Endometrium (tissue), 2 donors: ENCODE measurements around the gene SLC25A4.

Source experiments
- FAIRE-seq: peaks from 2 replicates; lab custom pipeline; 2012; peaks lifted over from hg19 to GRCh38; lab: Jason Lieb, UNC
- donor health status: control.
- donor health status: control.

SLC25A4 gene

GRCh38 chr4:185120631-185120946, 22.5 kb upstream of the SLC25A4 start:
- no peak for FAIRE-seq

- no peak for FAIRE-seq
These were observed 20.3 kb upstream of the SLC25A4 start for GRCh38 chr4:185122681-185123345.

DNA sequence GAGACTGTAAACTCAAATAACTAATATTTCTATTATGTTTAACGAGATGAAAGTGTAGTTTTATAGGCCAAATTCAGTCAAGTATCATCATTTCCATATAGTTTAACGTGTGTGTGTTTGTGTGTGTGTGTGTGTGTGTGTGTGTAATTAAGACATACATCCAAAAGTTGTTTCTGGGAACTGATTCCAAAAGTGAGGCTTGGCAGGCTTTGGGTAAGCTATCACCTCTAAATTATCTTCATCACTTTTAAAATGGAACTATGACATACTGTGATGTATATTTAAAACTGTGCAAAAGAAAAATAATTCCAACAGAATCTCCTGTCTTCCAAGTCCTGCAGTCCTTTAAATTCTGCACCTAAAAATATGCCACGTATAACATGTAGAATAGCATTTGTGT, 19.1 kb upstream of the SLC25A4 start:
- FAIRE-seq = no peak

- FAIRE-seq = no peak
These were observed 15.8 kb upstream of the SLC25A4 start for GRCh38 chr4:185127021-185127925.

DNA sequence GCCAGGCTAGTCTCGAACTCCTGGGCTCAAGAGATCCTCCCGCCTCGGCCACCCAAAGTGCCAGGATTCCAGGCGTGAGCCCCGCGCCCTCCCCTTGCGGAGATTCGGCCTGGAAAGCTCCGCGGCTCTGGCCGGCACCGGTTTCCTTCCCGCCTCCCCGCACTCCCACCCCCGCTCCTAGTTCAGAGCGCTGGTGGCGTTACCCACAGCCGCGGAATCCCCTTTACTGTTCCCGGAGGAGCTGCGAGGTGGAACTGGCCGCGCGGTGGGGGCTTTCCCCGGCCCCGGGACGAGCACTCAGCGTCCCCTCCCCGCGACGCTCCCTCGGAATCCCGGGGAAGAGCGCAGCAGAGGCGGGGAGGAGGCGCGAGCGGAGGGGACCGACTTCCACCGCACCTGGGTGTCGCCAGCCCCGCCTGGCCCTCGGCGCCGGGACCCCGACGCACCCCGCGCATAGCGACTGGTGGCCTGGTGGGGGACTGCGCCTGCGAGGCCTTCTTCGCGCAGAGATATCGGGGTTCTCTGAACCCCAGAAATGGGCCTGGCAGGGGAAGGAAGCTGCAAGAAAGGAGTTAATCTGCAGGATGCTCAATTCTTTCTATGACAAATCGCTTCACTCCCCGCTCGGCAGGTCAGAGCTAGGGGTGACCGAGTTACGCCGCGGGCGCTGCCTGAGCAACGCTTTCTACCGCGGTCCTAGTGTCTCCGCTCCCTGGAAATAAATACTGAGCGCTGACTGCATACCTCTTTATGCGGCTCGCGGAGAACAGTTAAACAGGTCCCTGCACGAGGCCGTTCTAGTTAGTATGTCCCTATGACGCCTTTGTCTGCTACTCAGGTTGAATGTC, 14.6 kb upstream of the SLC25A4 start:
- FAIRE-seq = no peak

DNA sequence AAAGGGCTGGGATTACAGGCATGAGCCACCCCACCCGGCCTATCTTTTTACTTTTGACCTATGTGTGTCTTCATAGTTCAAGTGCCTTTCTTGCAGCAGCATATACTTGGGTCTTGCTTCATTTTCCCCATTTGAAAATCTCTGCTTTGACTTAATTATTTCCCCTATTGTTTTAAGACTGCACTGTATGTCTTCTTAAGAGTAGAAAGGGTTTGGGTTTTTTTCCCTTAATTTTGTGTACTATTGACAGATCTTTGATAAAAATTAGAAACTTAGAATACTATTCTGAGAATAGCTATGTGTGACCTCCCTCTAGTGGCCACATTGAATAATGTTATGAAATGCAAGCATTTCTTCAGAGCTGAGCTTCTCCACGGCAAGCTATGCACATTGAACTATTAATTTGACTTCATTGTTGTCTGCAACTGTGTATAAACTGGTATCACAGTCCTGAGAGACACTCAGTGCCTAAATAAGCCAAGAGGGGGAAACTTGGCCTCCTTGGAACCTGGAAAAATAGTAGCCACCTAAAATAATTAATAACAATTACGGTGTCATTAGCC, 8.7 kb upstream of the SLC25A4 start:
- peak; percentile 61 for FAIRE-seq

DNA sequence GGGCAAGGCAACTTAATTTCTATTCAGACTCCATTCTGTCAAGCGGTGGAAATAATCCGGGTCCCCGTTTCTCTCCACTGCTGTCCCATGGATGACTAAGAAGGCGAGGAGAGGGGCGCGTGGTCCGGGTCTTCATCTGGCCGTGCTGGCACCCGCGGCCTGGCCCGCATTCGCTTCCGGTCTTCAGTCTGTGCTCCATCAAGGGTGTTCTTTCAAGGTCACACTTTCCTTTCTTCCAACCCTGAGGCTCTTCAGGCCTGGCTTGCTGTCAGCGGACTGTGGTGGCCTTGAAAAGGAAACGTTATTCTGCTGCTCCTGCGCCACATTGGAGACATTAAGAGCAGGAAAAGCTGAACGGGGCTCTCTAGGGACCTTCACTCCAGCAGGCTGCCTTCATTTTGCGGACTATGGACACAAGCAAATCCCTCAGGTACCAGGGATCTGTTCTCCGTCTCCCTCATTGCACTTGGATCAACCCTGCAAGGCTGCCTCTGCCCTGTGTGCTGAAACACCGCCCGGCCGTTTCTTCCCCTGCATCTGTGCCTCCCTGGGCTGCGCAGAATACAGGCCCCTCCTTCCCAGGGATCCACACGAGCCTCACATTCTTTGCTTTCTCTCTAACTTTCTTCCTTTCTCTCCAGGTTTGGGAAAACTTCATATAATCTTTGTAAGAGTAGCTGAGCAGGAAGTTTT, 5.7 kb upstream of the SLC25A4 start:
- no peak for FAIRE-seq

DNA sequence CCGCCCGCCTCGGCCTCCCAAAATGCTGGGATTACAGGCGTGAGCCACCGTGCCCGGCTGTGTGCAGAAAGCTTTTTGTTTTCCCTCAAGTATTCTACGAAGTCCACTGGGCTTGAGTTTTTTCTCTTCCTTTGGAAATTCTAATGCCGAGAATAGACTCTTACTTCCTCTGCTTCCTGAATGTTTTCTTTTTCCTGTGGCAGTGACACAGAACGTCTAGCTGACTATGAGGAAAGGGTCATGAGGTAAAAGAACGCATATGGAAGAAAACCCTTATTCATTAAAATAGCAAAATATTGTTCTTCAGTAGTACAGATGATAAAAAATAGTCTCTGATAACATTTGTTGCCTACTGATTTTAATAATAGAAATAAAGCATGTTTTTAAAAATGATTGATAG, 4.9 kb upstream of the SLC25A4 start:
- FAIRE-seq = no peak

GRCh38 chr4:185139736-185140135, 3.3 kb upstream of the SLC25A4 start:
- FAIRE-seq = no peak

DNA sequence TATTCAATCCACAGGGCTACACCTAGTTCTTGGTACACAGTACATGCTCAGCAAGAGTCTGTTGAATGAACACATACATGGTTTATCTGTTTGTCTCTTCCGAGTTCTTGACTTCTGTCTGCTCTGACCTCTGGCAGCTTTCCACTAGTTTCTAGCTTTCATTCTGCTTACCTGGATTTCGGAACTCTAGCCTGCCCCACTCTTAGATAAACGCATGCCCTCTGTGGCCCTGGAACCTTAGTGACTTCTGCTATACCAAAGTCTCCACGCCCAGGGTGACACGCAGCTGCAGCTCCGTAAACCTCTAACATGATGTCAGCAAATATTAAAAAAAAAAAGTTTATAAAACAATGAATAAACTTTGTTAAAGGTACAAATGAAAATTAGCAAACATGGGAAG, 1.3 kb upstream of the SLC25A4 start:
- no peak for FAIRE-seq

- FAIRE-seq = no peak
These were observed 528 bp upstream of the SLC25A4 start for GRCh38 chr4:185142564-185142911.

DNA sequence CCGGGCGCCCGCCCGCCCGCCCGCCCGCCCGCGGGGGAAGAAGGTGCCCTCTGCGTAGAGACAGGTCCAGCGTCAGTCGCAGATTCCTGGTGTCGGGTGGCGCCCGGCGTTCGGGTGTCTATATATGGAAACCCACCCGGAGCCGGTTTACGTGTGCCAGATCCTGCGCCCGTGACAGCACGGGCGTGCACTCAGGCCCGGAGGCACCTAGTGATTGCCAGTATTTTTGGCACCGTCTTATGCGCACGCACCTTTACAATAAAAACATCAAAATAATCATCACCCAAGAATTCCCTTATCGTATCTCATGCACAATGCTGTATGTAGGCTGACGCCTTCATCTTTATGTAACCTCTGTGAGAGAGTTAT, 519 bp downstream of the SLC25A4 start:
- FAIRE-seq = no peak

GRCh38 chr4:185144601-185145240, 1.7 kb downstream of the SLC25A4 start:
- no peak for FAIRE-seq

DNA sequence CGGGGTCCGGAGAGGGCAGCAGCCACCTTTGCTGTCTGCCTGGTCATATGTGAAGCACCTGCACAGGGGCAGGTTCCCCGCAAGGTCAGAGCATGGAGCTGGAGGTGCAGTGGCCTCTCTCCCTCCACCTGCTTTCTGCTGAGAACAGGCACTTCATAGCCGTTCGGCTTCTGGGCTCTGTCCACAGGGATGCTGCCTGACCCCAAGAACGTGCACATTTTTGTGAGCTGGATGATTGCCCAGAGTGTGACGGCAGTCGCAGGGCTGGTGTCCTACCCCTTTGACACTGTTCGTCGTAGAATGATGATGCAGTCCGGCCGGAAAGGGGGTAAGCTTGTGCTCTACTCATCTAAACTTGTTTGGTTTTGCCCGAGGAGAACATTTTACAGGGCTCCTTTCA, 2.5 kb downstream of the SLC25A4 start:
- FAIRE-seq = no peak

DNA sequence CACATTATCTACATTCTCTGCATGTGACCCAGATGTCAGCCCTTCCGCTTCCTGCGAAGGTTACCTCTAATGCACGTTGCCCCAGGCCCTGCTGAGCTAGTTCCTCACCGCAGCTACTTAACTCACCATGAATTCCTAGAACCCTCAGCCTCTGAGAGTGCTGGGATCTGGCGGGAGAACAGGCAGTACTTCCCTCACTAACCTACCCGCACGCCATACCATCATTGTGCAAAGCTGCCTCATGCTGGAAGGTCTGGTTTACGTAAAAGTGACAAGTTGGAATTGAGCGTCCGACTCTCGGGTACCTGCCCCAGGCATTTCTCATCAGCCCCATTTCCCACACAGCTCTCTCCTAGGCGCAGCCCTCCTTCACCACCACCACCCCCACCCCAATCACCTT, 6.3 kb downstream of the SLC25A4 start:
- no peak for FAIRE-seq

- no peak for FAIRE-seq
These were observed 8.2 kb downstream of the SLC25A4 start for GRCh38 chr4:185151296-185151695.

GRCh38 chr4:185165605-185166063, 22.6 kb downstream of the SLC25A4 start:
- FAIRE-seq = no peak

GRCh38 chr4:185167234-185167633, 24.2 kb downstream of the SLC25A4 start:
- FAIRE-seq = no peak

- FAIRE-seq = no peak
These were observed 28.5 kb downstream of the SLC25A4 start for GRCh38 chr4:185171373-185172071.

DNA sequence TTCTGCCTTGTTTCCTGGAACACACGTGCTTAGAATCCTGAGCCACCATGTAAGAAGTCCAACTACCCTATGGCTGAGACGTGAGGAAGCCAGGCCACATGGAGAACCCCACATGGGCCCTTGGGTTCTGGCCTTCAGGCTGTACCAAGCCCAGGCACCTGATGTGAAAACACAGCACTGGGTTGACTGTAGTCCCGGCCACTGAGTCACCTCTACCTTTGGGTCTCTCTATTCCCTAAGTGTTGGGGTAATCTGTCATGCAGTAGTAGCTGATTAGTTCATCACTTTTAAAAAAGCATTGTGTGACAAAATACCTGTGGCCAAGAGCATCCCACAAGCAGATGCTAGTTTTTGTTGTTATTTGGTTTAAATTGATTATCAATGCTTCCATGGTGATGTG, 36.4 kb downstream of the SLC25A4 start:
- FAIRE-seq = no peak

DNA sequence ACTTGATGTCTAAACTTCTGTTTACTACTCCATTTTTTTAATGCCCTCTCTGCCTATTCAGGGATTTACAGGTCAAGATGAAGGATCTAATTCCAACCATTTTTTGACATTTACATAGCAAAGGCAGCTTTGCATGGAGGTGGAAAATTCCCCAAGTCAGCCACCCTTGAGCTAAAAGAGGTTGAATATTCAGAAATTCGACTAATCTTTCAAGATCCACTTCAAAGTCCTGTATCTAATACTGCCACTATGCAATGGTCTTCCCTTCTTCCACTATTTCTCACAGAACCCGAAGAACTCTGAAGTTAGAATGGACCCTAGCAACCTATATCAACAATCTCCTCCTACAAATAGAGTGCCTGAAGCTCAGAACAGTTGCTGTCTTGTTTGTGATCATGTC, 39.2 kb downstream of the SLC25A4 start:
- no peak for FAIRE-seq
